ENCODE data around the gene KCNT2.
"Not testable (repeated sequence)": the region's sequence is repeated elsewhere in the genome, so short reads cannot be mapped to it uniquely, and the experiment has no call there.

Gene KCNT2

DNA sequence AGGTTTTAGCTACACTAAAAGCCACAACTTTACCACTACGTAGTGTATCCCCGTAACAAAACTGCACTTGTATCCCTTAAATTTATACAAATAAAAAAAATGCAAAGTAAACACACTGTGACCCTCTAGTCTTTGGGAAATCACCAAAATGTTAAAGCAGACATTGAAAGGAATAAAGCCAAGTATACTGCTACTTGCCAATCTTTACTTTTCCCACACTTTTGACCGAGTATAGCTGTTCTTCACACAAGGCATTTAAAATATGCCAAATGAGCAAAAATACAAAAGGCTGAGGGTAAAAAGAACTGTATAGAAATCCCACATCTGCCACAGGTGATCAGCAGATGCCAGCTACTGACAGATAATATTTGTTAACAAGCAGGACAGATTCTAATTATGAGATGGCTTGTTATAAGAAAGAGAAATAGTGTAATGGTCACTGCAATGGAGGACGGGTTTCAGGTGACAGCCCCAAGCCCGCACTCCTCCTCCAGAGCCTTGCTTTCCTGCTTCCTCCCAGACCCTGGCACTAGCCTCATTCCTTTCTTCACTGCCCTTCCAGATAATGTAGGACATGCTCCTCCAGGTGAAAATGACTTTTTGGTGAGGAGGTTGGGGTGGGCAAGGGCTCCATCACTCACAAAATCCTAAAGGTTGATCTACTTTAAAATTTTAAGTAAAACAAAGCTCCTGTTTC lies 18.1 kb downstream of the KCNT2 start:
- DNase-seq = no peak

GRCh38 chr1:196584696-196585095 lies 23.5 kb downstream of the KCNT2 start:
- no peak for DNase-seq

DNA sequence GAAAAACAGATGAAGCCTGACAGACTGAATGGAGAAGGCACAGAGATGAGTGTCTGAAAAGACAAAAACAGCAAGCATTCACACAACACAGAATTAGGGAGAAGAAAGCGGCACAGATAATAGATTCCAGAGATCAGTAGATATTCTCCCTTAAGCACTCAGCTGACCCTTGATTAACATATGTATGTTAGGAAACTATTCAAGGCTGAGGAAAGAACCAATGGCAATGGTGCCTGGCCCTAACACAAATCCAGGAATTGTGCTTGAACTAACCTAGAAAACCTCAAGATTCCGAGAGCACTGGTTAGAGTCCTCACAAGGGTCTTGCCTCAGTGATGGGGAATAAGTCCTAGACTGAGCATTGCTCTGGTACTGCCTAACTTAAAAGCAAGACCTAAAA lies 30.9 kb downstream of the KCNT2 start:
- DNase-seq = no peak

GRCh38 chr1:196573226-196573625 lies 35.0 kb downstream of the KCNT2 start:
- DNase-seq = no peak

DNA sequence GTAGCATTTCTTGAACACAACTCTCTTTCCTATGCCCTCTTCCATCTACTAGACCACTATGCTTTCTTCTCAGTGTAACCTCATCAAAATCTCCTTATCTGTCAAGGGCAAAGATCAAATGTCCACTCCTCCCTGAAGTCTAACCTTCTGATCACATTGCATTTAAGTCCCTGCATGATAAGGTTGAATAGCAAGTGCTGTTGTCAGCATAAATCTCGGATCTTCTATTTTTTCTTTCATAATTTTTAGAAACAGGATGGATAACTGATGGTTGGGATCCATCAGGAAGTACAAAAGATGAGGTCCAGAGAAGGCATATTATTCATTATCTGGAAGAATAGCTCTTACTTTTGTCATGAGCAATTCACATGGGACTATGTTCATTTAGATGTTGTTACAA lies 41.0 kb downstream of the KCNT2 start:
- no peak for DNase-seq

- no peak for DNase-seq
Measured at GRCh38 chr1:196563768-196564167, 44.5 kb downstream of the KCNT2 start.

DNA sequence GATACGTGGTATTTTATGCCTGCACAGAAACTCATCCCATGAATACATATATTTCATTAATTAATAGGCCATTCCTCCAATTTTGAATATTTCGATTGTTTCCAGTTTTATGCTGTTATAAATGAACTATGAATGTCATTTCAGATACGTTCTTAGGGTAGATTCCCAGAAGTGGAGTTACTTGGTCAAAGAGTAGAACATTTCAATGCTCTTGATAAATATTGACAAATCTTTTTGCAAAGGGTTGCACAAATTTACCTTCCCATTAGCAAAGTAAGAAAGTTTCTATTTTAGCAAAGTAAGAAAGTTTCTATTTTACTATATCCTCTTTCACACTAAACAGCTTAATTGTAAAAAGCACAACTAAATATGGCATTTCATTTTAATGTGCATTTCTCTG lies 48.9 kb downstream of the KCNT2 start:
- no peak for DNase-seq

GRCh38 chr1:196558411-196558810 lies 49.8 kb downstream of the KCNT2 start:
- no peak for DNase-seq

GRCh38 chr1:196557797-196558196 lies 50.4 kb downstream of the KCNT2 start:
- no peak for DNase-seq

GRCh38 chr1:196550731-196551130 lies 57.5 kb downstream of the KCNT2 start:
- no peak for DNase-seq

DNA sequence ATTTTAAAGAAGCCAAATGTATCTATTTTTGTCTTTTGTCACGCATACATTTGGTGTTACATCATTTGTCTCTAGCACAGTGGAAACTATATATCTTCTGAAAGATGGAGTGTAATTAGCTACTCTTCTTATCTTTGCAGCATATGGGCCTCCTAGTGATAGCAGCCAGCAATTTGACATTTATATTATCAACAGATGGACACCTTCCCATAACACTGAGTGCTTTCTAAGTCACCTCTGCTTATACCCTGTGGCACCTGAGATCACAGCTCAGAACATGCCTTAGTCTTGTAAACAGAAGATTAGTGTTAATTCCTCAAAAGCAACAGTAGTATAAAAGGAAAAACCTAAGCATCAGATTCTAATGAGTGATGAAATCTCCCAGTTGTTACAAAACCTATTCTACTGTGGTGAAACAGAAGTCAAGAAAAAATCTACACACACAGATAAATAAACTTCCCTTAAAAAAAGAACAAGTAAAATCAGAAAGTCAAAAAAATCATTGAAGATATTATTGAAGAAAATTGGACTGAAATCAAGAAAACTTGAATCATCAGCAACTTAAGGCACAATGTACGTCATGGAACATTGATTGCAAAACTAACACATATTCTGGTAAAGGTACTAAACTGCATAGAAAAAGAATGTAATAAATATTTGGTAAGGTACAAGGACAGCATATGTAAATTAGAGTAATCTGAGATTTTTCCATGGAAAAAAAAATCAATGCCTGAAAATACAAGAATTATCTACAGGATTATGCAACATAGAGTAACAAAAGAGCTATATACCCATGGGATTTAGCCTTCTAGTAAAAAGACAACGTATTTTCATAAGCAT lies 61.7 kb downstream of the KCNT2 start:
- DNase-seq = no peak

DNA sequence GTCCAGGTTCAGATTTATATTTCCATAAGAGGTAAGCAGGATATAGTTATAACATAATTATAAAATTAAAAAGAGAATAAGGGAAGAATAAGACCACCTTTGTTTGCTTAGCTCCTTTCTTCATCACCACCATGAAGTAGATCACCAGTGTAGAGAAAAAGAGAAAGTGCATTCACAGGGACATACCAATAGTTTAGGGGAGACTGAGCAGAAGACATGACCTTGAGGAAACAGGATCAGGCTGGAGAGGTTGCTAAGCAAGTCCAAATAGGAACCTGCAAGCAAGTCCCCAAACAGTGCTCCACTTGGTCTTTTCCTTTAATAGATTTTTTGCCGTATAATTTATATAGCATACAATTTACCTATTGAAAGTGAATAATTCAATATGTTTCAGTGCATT lies 63.0 kb downstream of the KCNT2 start:
- no peak for DNase-seq

GRCh38 chr1:196544617-196545016 lies 63.6 kb downstream of the KCNT2 start:
- DNase-seq = no peak

DNA sequence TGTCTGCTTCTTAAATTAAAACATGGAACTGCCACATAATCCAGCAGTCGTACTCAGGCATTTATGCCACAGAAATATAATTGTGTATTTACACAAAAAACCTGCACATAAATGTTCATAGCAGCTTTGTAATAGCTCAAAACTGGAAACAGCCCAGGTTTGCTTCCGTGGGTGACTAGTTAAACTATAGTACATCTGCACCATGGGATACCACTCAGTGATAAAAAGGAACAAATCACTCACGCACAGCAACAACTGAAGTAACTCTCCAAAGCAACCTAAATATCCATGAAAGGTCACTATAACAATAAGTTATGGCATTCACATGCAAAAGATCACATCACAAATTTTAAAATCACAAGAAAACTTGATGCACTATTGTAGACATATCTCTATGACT lies 64.4 kb downstream of the KCNT2 start:
- no peak for DNase-seq

- no peak for DNase-seq
Measured at GRCh38 chr1:196538473-196538872, 69.8 kb downstream of the KCNT2 start.

DNA sequence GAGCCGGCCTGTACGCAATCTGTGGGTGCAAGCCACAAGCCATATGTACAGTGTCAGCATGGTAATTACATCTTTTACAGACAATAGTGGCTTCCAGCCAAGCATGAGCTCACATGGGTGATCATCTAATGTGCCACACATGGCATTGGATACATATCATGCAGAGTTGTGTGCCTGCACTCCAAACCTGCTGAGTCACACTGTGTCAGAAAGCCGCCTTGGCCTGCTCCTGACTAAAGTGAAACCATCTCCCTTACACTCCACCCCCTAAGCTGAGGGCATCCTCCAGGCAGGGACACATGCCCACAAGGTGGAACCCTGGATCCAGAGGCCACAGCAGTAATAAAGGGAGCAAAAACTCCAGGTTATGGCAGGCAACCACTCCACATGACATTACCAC lies 72.5 kb downstream of the KCNT2 start:
- DNase-seq = no peak

GRCh38 chr1:196531737-196532524 lies 76.3 kb downstream of the KCNT2 start:
- DNase-seq = no peak

DNA sequence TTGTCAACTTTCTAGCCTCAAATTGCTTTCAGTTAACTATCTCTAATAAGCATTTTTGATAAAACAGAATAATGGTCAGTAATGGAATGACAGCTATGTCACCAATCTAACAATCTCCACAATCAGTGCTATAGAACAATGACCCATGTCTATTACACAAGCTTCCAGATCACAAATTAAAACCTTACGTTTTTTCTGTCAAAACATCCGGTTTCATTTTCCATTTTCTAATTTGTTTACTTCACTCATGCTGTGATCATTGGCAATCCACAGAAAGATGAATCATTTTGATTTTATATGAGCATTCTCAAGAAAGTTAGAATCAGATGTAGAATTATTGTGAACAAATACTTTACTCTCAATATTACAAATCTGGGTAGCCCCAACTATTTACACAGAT lies 80.3 kb downstream of the KCNT2 start:
- DNase-seq = no peak

- not testable (repeated sequence) for DNase-seq
Measured at GRCh38 chr1:196522574-196523345, 85.5 kb downstream of the KCNT2 start.

GRCh38 chr1:196517193-196517592 lies 91.0 kb downstream of the KCNT2 start:
- no peak for DNase-seq

DNA sequence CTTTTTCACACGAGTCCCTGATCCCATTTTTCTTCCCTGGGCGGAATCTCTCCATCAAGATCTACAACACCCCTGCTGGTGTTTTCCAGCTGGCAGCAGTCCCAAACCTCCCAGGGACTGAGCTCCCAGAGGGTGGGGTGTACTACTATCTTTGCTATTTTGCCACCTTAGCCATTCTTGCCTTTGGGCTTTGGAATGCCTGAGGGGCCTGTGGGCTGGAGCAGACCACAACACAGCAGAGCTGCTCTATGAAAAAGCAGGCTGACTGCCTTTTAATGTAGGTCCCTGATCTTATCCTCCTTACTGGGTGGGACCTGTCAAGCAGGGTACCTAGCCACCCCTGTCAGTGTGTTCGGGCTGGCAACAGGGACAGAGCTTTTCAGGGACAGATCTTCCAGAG lies 91.9 kb downstream of the KCNT2 start:
- DNase-seq = no peak

DNA sequence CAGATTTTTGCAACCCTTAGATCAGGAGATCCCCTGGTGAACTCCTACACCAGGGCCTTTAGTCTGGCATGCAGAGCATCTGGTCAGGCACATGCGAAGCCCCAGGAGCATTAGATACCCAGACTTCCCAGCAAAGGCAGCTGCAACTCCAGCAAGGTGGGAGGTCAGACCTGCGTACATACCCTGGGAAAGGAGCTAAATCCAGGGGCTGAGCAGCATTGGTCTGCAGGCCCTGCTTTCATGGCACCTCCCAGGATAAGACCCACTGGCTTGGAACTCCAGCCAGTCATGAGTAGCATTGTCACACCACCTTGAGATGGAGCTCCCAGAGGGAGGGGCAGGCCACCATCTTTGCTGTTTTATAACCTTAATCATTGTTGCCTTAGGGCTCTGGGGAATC lies 92.3 kb downstream of the KCNT2 start:
- DNase-seq = no peak

DNA sequence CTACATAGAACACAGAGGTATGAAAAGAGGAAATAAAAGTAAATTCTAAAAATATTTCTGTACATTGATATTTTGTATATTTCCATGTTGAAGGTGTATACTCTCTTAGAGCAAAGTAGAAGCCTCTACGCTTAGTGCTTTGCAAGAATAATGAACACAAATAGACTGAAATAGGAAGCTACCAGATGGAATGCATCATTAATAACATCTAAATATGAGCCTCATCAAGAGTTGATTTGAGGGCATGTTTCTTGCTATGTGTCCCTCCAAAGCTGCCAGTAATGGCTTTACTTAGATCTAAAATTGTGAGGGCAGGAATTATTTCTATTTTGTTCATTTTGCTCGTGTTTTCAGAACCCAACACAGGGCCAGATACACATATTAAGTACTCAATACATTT lies 94.4 kb downstream of the KCNT2 start:
- DNase-seq = no peak
